CD4-positive, alpha-beta memory T cell (primary cell): ENCODE measurements around the gene CBX5. TPM values are rescaled to one million over a fixed set of nuclear protein-coding genes. Genes with fewer than 3 reads are reported as not detected.

Source experiments
- CTCF ChIA-PET: fragments of 350-600 bp; sonication (Branson Sonifier 250); formaldehyde crosslinking; loops from one replicate; lab custom pipeline; 2021; ENCODE audit warnings: inconsistent platforms; ENCODE audit not compliant: partially characterized antibody; lab: Charles Lee
- POLR2A ChIA-PET: fragments of 350-600 bp; sonication (Branson Sonifier 250); formaldehyde crosslinking; loops from one replicate; lab custom pipeline; 2021; ENCODE audit not compliant: partially characterized antibody; lab: Charles Lee
- DNase-seq, 5 donors: peaks; one replicate each; pipeline versions ENCODE4 v3.0.0 to v3.0.0-alpha.2; 2020 to 2022; ENCODE audit warnings: mixed read lengths in 1 of 5
- H3K27ac ChIP-seq: one replicate; pipeline ENCODE4 v1.7.0; 2013; ENCODE audit warnings: low read depth, low read length
- H3K27me3 ChIP-seq: 2 replicates; pipeline ENCODE4 v1.7.0; 2013; ENCODE audit warnings: mild to moderate bottlenecking, low read length, moderate library complexity; ENCODE audit not compliant: insufficient read depth
- H3K36me3 ChIP-seq: 2 replicates; pipeline ENCODE4 v1.7.0; 2013; ENCODE audit warnings: mild to moderate bottlenecking, low read length, moderate library complexity; ENCODE audit not compliant: insufficient read depth
- H3K4me1 ChIP-seq: 2 replicates; pipeline ENCODE4 v1.7.0; 2013; ENCODE audit warnings: mild to moderate bottlenecking, low read length, moderate library complexity; ENCODE audit not compliant: insufficient read depth
- H3K4me3 ChIP-seq, 2 donors: one replicate each; pipeline ENCODE4 v1.7.0; 2013; ENCODE audit warnings: low read length in 2 of 2, mild to moderate bottlenecking in 1 of 2
- H3K9me3 ChIP-seq, 2 donors: one replicate each; pipeline ENCODE4 v1.7.0; 2013; ENCODE audit warnings: low read length in 2 of 2, control low read depth in 1 of 2; ENCODE audit not compliant: control insufficient read depth in 1 of 2
- H3K27ac Mint-ChIP-seq, 7 donors: one replicate each; pipeline ENCODE4 v1.8.0; 2020 to 2021; ENCODE audit warnings: mixed read lengths in 7 of 7, mild to moderate bottlenecking in 6 of 7, inconsistent platforms in 3 of 7, moderate library complexity in 3 of 7
- H3K27me3 Mint-ChIP-seq, 2 donors: one replicate each; pipeline ENCODE4 v1.8.0; 2020 to 2021; ENCODE audit warnings: mixed read lengths in 2 of 2
- H3K36me3 Mint-ChIP-seq, 2 donors: one replicate each; pipeline ENCODE4 v1.8.0; 2020 to 2021; ENCODE audit warnings: mixed read lengths in 2 of 2, inconsistent platforms in 1 of 2, mild to moderate bottlenecking in 1 of 2
- H3K4me1 Mint-ChIP-seq, 4 donors: one replicate each; pipeline ENCODE4 v1.8.0; 2020 to 2021; ENCODE audit warnings: mixed read lengths in 4 of 4, mild to moderate bottlenecking in 1 of 4
- H3K4me3 Mint-ChIP-seq, 8 donors: one replicate each; pipeline ENCODE4 v1.8.0; 2020 to 2021; ENCODE audit warnings: mixed read lengths in 8 of 8, mild to moderate bottlenecking in 7 of 8, moderate library complexity in 6 of 8, inconsistent platforms in 3 of 8
- H3K9me3 Mint-ChIP-seq, 8 donors: one replicate each; pipeline ENCODE4 v1.8.0; 2020 to 2021; ENCODE audit warnings: mixed read lengths in 8 of 8, mild to moderate bottlenecking in 5 of 8, inconsistent platforms in 3 of 8, moderate library complexity in 1 of 8
- intact Hi-C: fragments of 100-400 bp; cut with micrococcal nuclease; formaldehyde crosslinking; loops from one replicate; pipeline ENCODE4 v1.15.1; 2023
- polyA plus RNA-seq, 2 donors: library from polyadenylated mRNA; unstranded; fragments of 300-500 nt; fragmentation: Illumina TruSeq; gene quantifications; one replicate each; pipeline ENCODE4 v1.2.3, GENCODE V29; 2021
- total RNA-seq, 2 experiments: library from RNA; stranded (reverse); gene quantifications; one replicate each; pipeline ENCODE4 v1.2.3, GENCODE V29; 2021

The CBX5 gene
- total and polyA plus RNA-seq, 4 experiments from 2014 or later: 13.3 to 76.3 (median 45.1) TPM

DNA sequence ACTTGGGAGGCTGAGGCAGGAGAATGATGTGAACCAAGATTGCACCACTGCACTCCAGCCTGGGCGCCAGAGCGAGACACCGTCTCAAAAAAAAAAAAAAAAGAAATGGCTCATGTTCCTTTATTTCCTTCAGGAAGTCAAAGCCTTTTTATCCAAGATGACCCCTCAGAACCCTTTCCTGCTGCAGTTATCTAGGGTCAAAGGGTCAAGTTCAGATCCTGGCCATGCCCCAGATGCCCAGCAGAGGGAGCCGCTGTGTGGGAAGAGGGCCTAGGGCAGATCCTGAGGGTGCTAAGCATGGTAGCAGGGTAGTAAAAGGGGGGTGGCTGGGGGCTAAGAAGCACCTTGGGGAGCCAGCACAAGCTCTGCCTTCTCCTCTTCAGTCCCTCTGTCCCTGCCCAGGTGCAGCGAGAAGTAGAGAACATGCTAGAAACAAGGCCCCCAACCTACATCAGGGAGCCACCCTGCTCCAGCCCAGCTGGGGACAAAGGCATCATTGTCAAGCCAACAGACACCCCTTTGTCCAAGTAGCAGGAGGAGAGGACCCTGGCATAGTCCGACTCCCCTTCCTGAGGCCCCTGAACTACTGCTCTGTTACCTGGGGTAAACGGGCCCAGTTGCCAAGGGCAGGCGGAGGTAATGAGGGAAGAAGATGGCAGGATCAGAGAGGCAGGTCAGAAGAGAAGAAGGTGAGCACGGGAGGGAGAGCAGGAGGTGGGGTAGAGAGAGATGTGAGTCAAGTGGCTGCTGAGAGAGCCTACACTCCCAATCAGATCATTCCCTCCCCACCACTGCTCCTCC lies 14.4 kb upstream of the CBX5 start:
- peak; percentile 40 to 50 (median 45) for DNase-seq
- H3K27me3 Mint-ChIP-seq: peaks cover 2 to 10% of the 10 kb centered on the region in 2 donors
- Histone ChIP-seq H3K9me3 (no peaks in the 10 kb centered on the region), H3K27ac (no peak overlapping the region), H3K27me3 (no peaks in the 10 kb centered on the region), H3K36me3 (no peaks in the 10 kb centered on the region), H3K4me1 (peaks cover 7% of the 10 kb centered on the region), H3K4me3 (no peak overlapping the region)
- H3K4me3 Mint-ChIP-seq: no peak overlapping the region
- H3K36me3 Mint-ChIP-seq: no peaks in the 10 kb centered on the region
- POLR2A ChIA-PET: interaction anchor here (1.4 to 6.4 kb wide), 4 partner anchors 14 to 74 kb away, joined by 4 to 61 read pairs (median 10); partner anchors contain the start of genes CBX5 and HNRNPA1
- peaks cover 0 to 2% (median 0%) of the 10 kb centered on the region in 8 donors for H3K9me3 Mint-ChIP-seq
- peaks cover 4 to 8% (median 6%) of the 10 kb centered on the region in 4 donors for H3K4me1 Mint-ChIP-seq
- no peak overlapping the region for H3K27ac Mint-ChIP-seq
- intact Hi-C loops: loop anchor here (1.0 to 5.0 kb wide), 3 partner anchors 37 to 74 kb away; no protein-coding TSS in a partner anchor
- CTCF ChIA-PET: interaction anchor here (0.7 to 8.3 kb wide), 29 partner anchors 9 to 241 kb away, joined by 3 to 110 read pairs (median 6); partner anchors contain the start of genes CBX5, COPZ1 and HNRNPA1

- intact Hi-C loops: loop anchor here (5.0 kb wide), 1 partner anchor 36 kb away; no protein-coding TSS in a partner anchor
- H3K27me3 ChIP-seq: no peaks in the 10 kb centered on the region
Observed at GRCh38 chr12:54292931-54293241, 13.0 kb upstream of the CBX5 start.

GRCh38 chr12:54292083-54292930 lies 12.4 kb upstream of the CBX5 start:
- H3K9me3 Mint-ChIP-seq: peaks cover 0 to 2% (median 0%) of the 10 kb centered on the region in 8 donors
- no peak for DNase-seq
- ChIA-PET CTCF (interaction anchor here (1.1 to 8.3 kb wide), 18 partner anchors 7 to 107 kb away, joined by 3 to 110 read pairs (median 8); partner anchors contain the start of genes CBX5, COPZ1 and HNRNPA1), POLR2A (interaction anchor here (1.0 to 6.4 kb wide), 10 partner anchors 8 to 76 kb away, joined by 3 to 61 read pairs (median 5); partner anchors contain the start of genes CBX5, COPZ1, HNRNPA1 and NFE2)
- Histone ChIP-seq H3K27ac (no peak overlapping the region), H3K4me1 (no peaks in the 10 kb centered on the region), H3K36me3 (peaks cover 10% of the 10 kb centered on the region), H3K9me3 (no peaks in the 10 kb centered on the region), H3K4me3 (no peak overlapping the region), H3K27me3 (no peaks in the 10 kb centered on the region)
- H3K4me1 Mint-ChIP-seq: peaks cover 0 to 5% (median 2%) of the 10 kb centered on the region in 4 donors
- intact Hi-C loops: loop anchor here (5.0 kb wide), 1 partner anchor 35 kb away; no protein-coding TSS in a partner anchor
- H3K4me3 Mint-ChIP-seq: no peak overlapping the region
- H3K27ac Mint-ChIP-seq: peak overlapping the region in 1 of 7 donors; percentile 8
- peaks cover 3 to 11% of the 10 kb centered on the region in 2 donors for H3K36me3 Mint-ChIP-seq
- no peaks in the 10 kb centered on the region for H3K27me3 Mint-ChIP-seq

More at GRCh38 chr12:54292931-54293241, 13.0 kb upstream of the CBX5 start:
- H3K27me3 Mint-ChIP-seq: peaks cover 0 to 3% of the 10 kb centered on the region in 2 donors
- Histone ChIP-seq H3K4me3 (no peak overlapping the region), H3K4me1 (peaks cover 4% of the 10 kb centered on the region), H3K27ac (no peak overlapping the region), H3K9me3 (no peaks in the 10 kb centered on the region), H3K36me3 (peaks cover 4% of the 10 kb centered on the region)
- peaks cover 0 to 2% (median 0%) of the 10 kb centered on the region in 8 donors for H3K9me3 Mint-ChIP-seq
- peak overlapping the region in 1 of 7 donors; percentile 8 for H3K27ac Mint-ChIP-seq
- CTCF ChIA-PET: interaction anchor here (0.9 to 8.3 kb wide), 24 partner anchors 8 to 162 kb away, joined by 3 to 110 read pairs (median 8); partner anchors contain the start of genes CBX5, COPZ1 and HNRNPA1
- H3K36me3 Mint-ChIP-seq: peaks cover 0 to 5% of the 10 kb centered on the region in 2 donors
- peaks cover 3 to 6% (median 3%) of the 10 kb centered on the region in 4 donors for H3K4me1 Mint-ChIP-seq
- POLR2A ChIA-PET: interaction anchor here (1.0 to 6.4 kb wide), 6 partner anchors 9 to 69 kb away, joined by 3 to 61 read pairs (median 5); partner anchors contain the start of genes CBX5, COPZ1 and HNRNPA1
- H3K4me3 Mint-ChIP-seq: no peak overlapping the region
- no peak for DNase-seq

DNA sequence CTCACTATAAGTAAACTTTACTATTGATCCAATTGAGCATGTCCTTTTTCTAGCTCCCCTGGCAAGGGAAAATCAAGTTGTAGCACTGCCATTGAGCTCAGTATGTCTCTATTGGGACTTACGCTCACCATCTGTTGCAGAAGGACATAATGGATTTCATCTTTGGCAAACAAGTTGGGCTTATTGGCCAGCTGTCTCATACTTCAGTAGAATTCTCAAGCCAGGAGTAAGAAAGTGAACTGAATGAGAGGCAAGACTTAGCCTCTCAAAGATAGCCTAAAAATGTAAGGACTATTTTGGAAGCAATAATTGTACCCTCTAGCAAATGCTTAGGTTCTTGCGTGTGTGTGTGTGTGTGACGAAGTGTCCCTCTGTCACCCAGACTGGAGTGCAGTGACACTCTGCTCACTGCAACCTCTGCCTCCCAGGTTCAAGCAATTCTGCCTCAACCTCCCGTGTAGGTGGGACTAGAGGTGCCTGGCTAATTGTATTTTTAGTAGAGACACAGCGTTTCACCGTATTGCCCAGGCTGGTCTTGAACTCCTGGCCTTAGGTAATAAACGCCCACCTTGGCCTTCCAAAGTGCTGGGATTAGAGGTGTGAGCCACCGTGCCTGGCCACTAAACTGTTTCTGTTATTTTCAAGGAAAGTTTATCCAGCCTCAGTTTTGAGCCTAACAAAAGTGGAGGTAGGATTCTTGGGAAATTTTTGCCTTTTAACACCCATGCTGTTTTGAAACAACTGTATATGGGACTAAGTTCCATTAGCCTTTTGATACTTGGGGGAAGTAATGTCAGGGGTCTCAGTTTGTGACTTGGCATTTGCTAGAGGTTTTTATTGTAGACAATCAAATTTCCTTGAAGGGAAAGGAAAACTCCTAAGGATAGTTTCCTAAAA lies 7.6 kb upstream of the CBX5 start:
- POLR2A ChIA-PET: interaction anchor here (1.6 to 6.4 kb wide), 5 partner anchors 7 to 71 kb away, joined by 5 to 61 read pairs (median 8); partner anchors contain the start of genes CBX5, COPZ1 and HNRNPA1
- peak overlapping the region in 2 of 7 donors; percentile 48 to 50 for H3K27ac Mint-ChIP-seq

GRCh38 chr12:54286042-54287030 lies 6.4 kb upstream of the CBX5 start:
- H3K9me3 Mint-ChIP-seq: peaks cover 0 to 2% (median 0%) of the 10 kb centered on the region in 8 donors
- H3K4me1 Mint-ChIP-seq: peaks cover 0 to 37% (median 22%) of the 10 kb centered on the region in 4 donors

More for the DNA sequence above, 7.6 kb upstream of the CBX5 start:
- H3K27ac ChIP-seq: no peak overlapping the region
- peaks cover 52% of the 10 kb centered on the region for H3K36me3 ChIP-seq
- H3K27me3 ChIP-seq: no peaks in the 10 kb centered on the region
- peaks cover 38% of the 10 kb centered on the region for H3K4me1 ChIP-seq
- DNase-seq: no peak
- no peak overlapping the region for H3K4me3 ChIP-seq
- Mint-ChIP-seq H3K36me3 (peaks cover 3 to 35% of the 10 kb centered on the region in 2 donors), H3K9me3 (peaks cover 0 to 2% (median 0%) of the 10 kb centered on the region in 8 donors), H3K27me3 (no peaks in the 10 kb centered on the region), H3K4me1 (peaks cover 0 to 31% (median 20%) of the 10 kb centered on the region in 4 donors), H3K4me3 (no peak overlapping the region)
- no peaks in the 10 kb centered on the region for H3K9me3 ChIP-seq
- CTCF ChIA-PET: interaction anchor here (0.6 to 5.1 kb wide), 8 partner anchors 7 to 108 kb away, joined by 3 to 40 read pairs (median 4); no protein-coding TSS in a partner anchor
- intact Hi-C loops: no loop called here

More at GRCh38 chr12:54286042-54287030, 6.4 kb upstream of the CBX5 start:
- H3K4me3 Mint-ChIP-seq: peak overlapping the region in 5 of 8 donors; percentile 27 to 63 (median 48)
- no peaks in the 10 kb centered on the region for H3K27me3 ChIP-seq
- DNase-seq: no peak
- H3K4me3 ChIP-seq: no peak overlapping the region
- ChIA-PET CTCF (interaction anchor here (0.6 to 5.1 kb wide), 10 partner anchors 8 to 109 kb away, joined by 3 to 40 read pairs (median 3); partner anchors contain the start of gene COPZ1), POLR2A (interaction anchor here (0.8 to 2.2 kb wide), 7 partner anchors 10 to 95 kb away, joined by 3 to 14 read pairs (median 5); partner anchors contain the start of gene COPZ1)
- H3K27me3 Mint-ChIP-seq: no peaks in the 10 kb centered on the region
- H3K4me1 ChIP-seq: peaks cover 50% of the 10 kb centered on the region
- H3K27ac Mint-ChIP-seq: peak overlapping the region in 5 of 7 donors; percentile 9 to 92 (median 81)
- H3K36me3 ChIP-seq: peaks cover 61% of the 10 kb centered on the region
- no peak overlapping the region for H3K27ac ChIP-seq
- no peaks in the 10 kb centered on the region for H3K9me3 ChIP-seq
- peaks cover 3 to 35% of the 10 kb centered on the region in 2 donors for H3K36me3 Mint-ChIP-seq
- intact Hi-C loops: no loop called here
